HG03135 (cell line): ENCODE measurements around the gene RPL29.
"Not testable (repeated sequence)": the region's sequence is repeated elsewhere in the genome, so short reads cannot be mapped to it uniquely, and the experiment has no call there.

Experiments used
- ATAC-seq: cut with Tn5 transposase; IDR thresholded peaks from one replicate; pipeline ENCODE4 v1.9.1; 2021; ENCODE audit warnings: mild to moderate bottlenecking, moderate library complexity; ENCODE audit not compliant: unreplicated experiment

Gene RPL29

DNA sequence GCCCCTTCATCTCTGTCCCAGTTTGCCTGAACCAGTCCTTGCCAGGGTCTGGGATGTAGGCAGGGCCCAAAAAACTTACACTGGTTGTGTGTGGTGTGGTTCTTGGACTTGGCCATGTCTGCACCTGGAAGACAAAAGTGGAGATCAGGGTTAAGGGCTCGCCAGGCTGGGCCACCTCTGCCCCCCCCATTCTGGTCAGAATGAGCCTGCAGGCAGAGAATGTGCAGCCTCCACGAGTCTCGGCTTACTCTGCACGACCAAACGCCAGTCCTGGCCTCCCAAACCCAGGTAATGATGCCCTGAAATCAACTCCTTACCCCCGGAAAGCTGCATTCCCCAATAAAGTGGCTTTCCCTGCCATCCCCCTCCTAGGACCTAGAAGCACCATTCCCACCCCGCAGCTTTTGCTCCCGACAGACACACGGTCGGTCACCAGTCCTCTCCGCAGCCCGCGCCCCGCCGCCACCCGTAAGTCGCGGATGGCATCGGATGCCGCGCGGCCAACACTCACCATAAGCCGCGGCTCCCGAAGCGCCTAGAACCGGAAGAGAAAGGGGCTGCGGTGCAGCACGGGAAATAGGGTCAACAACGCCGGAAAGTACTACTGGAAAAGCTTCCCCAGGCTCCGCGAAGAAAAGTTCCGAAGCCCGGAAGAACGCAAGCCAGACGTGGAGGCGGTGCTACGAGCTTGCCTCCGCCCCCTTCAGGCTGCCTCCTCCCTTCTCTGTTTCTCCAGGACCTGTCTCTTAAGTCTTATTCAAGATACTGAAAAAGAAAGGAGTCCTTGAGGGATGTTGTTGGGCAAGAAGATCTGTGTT lies at the start of gene RPL29:
Gene RPL29 (minus strand): TSS at position 550 of the 818 bp plus-strand sequence. CDS start 434 bp downstream, at position 116.
- ATAC-seq: peak; percentile 90

- no peak for ATAC-seq
These were observed 49.3 kb upstream of the RPL29 start for GRCh38 chr3:52044869-52045619.

GRCh38 chr3:52043750-52044149 lies 48.1 kb upstream of the RPL29 start:
- no peak for ATAC-seq

DNA sequence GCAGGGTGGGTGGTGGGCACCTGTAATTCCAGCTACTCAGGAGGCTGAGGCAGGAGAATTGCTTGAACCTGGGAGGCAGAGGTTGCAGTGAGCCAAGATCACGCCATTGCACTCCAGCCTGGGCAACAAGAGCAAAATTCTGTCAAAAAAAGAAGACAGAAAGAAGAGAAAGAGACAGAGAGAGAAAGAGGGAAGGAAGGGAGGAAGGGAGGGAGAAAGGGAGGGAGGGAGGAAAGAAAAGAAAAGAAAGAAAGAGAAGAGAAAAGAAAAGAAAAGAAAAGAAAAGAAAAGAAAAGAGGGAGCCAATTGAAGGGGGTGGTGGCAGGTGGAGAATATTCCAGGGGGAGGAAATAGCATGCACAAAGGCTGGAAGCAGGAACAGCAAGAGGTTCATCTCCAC lies 47.3 kb upstream of the RPL29 start:
- ATAC-seq: not testable (repeated sequence)

GRCh38 chr3:52041118-52041731 lies 45.5 kb upstream of the RPL29 start:
- ATAC-seq: no peak

DNA sequence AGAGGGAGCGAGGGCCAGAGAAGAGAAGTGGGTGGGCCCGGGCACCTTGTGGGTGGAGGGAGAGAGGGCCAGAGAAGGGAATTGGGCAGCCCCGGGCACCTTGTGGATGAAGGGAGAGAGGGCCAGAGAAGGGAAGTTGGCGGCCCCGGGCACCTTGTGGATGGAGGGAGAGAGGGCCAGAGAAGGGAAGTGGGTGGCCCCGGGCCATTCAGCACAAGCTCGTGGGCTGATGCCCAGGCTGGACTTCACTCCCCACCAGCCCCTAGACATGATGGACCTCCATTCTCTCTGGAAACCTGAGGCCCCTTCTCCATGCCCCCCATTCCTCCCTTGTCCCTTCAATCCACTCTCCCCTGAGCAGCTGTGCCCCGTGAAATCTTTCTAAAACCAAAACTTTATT lies 44.9 kb upstream of the RPL29 start:
- no peak for ATAC-seq

- no peak for ATAC-seq
These were observed 44.2 kb upstream of the RPL29 start for GRCh38 chr3:52039846-52040245.

DNA sequence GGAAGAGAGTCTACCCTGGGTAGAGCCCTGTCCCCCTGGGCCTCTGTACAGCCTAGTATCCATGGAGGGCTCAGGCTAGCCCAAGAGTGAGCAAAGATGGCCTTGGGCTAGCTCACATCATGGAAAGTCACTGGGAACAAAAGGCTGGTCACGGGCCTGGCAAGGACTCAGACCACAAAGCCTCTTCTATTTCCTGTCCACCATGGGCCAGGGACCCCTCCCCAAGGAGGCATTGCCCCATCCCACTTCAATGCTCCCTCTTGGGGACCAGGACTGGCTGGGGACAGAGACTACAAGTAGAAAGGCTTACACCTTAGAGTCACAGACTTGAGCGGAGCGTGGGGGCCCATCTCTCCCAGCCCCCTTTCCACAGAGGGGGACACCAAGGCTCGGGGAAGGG lies 43.7 kb upstream of the RPL29 start:
- no peak for ATAC-seq

- no peak for ATAC-seq
These were observed 42.5 kb upstream of the RPL29 start for GRCh38 chr3:52038227-52038626.

DNA sequence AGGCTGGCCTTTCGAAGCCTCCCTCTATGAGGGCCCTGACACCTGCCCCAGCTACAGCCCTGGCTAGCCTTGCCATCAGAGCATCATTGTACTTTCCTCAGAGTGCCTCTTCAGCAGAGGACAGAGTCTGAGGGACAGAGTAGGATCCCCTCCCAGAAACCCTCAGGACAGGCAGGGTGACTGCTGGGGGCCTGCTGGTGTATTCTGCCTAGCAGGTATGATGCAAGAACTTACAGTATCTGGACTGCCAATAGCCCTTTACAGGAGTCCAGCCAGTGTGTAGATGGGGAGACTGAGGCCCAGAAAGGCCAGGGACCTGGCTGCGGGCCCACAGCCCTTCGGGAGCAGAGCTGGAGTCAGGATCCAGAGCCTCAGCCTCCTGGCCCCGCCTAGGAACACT lies 41.6 kb upstream of the RPL29 start:
- no peak for ATAC-seq

DNA sequence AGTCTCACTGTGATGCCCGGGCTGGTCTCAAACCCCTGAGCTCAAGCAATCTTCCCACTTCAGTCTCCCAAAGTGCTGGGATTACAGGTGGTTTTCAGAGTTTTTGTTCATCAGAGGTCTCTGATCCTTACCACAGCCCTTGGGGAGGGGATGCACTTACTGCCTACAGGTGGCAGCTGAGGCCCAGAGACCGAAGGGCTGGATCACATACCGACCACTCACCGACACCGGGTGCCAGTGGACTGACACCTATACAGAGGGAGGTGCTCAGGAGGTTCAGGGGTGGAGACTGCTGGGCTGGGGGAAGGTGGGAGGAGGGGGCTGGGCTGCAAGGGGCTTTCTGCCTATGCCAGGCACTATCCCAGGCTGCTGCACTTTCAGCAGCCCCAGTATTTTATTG lies 41.1 kb upstream of the RPL29 start:
- ATAC-seq: no peak

DNA sequence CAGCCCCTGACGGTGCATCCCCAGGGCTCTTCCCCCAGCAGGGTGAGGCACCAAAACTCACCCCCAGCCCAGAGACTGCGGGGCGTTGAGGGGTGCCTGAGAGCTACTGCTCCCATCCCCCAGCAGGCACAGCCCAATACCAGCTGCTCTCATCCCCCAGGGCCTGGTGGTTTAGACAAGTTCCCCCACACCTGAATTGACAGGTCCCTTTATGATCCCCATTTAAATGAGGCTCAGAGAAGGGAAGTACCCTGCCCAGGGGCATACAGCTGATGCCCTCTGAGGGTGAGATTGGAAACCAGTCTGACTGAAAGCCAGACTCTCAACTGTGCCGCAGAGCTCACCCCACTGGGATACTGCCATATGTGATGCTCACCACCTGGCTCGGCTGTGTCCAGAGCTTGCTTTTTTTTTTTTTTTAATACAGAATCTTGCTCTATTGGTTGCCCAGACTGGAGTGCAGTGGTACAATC lies 40.6 kb upstream of the RPL29 start:
- ATAC-seq: no peak

- no peak for ATAC-seq
These were observed 39.0 kb upstream of the RPL29 start for GRCh38 chr3:52034651-52035050.

DNA sequence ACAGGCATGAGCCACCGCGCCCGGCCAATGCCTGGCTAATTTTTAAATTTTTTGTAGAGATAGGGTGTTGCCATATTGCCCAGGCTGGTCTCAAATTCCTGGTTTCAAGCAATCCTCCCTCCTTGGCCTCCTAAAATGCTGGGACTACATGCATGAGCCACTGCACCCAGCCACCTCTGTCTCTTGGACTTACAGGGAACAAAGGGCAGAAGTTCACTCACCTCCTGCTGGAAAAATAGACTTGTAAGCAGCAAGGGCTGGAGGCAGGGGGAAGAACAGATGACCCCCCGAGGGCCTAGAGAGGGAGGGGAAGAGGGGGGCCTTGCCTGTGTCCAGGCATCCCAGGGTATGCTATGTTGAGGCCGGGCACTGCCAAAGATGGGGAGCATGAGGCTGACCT lies 38.5 kb upstream of the RPL29 start:
- no peak for ATAC-seq

DNA sequence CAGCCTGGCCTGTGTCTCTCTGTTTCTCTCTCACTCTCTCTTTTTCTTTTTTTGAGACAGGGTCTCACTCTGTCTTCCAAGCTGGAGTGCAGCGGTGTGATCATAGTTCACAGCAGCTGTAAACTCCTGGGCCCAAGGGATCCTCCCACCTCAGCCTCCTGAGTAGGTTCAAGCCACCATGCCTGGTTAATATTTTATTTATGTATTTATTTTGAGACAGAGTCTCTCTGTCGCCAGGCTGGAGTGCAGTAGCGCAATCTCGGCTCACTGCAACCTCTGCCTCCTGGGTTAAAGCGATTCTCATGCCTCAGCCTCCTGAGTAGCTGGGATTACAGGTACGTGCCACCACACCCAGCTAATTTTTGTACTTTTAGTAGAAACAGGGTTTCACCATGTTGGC lies 38.1 kb upstream of the RPL29 start:
- ATAC-seq: not testable (repeated sequence)

- ATAC-seq: no peak
These were observed 37.2 kb upstream of the RPL29 start for GRCh38 chr3:52032702-52033408.

DNA sequence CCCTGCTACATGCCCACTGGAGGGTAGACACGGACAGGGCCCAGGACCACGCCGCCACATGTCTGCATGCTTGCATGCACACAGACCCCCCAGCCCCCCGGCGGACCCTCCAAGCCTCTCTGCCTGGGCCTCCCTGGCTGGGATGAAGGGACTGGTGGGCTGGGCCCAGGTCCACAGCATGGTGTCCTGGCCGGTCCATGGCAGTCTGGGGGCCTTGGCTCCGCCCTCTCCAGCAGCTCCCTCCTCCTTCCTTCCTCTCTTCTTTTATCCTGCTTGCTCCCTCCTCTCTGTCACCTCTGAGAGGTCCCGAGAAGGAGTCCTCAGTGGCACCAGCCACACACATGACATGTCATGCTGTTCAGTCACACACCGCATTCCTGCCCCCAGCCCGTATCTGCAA lies 36.2 kb upstream of the RPL29 start:
- ATAC-seq: no peak

DNA sequence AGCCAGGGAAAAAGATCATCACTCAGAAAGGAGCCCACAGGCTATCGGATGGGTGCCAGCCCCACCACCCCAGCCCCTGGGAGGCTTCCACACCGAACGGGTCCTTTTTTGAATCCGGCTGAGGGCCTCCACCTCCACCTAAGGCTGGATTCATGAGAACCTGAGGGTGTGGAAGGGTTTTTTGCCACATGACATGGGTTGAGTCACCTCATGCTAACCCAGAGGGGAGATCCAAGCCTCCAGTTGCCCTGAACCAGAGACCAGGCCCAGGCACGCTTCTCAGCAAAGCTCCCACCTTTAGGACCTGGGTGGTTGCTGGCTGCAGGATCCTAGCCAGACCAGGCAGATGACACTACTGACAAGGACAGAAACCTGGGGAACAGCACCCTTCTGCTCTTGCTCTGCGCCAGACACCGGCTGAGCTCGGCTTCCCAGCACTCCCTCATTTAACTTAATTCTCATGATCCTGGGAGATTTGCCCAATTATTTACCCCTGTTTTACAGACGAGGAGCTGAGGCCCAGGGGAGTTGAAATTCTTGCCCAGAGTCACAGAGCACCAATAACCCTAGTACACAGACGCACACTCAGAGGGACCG lies 35.1 kb upstream of the RPL29 start:
- no peak for ATAC-seq

DNA sequence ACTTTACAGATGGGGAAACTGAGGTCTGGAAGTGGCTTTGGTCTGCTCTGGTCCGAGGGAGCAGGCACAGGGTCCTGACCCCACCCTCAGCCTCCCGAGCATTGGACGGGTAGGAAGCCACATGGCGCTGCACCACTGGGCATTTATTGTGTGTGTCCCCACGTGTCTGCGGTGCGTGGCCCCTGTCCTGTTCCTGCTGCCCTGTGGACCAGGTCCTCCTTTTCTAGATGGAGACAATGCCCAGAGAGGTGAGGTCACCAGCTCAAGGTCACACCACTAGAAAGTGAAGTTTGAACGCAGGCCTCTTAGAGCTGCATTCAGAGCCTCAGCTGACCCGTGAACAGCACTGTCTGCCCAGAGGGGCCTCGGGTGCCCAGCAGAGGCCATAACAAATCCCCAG lies 33.8 kb upstream of the RPL29 start:
- ATAC-seq: no peak

DNA sequence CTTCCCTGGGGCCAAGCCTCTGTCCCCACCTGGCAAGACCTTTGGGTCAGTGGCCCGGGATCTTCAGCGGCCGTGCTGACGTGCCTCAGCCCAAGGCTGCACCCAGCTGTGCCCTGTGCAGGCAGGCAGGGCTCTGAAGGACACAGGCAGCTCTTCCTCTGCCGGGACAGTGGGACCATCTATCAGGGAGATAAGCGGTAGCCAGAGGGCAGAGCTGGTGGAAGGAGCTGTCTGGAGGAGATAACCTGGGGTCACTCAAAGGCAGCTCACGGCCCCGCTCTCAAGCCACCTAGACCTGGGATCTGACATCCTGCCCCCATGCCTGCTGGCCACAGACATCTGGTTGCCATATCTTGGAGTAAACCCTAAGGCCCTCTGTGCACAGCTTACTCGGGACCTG lies 33.4 kb upstream of the RPL29 start:
- ATAC-seq: no peak

DNA sequence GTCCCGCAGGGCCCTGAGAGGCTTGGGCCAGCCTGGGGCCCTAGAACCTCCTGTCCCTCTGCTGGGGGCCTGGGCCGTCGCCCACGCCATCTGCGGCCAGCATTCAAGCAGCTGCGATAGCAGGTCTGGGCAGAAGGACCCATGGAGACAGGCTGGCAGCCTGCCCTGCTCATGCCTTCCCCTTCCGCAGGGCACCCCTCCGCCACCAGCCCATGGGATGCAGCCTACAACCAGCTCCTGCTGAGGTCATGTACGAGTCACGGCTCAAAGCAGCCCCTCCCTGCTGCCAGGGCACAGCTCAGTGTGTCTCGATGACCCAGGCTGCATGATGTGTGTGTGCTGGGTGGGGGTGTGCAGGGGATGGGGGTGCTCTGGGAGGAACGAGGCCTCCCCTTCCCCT lies 32.9 kb upstream of the RPL29 start:
- no peak for ATAC-seq
